Keratinocyte (primary cell): Measurements from ENCODE around the gene FLT3.

Source experiments
- CTCF ChIP-seq, 3 experiments: IDR thresholded peaks in 1 of 3; conservative IDR thresholded peaks in 1 of 3; optimal IDR thresholded peaks in 1 of 3; 2 replicates in 2 of 3; 3 replicates in 1 of 3; pipeline versions ENCODE3 to v1.5.1; 2011; ENCODE audit warnings: low read length in 3 of 3, mild to moderate bottlenecking in 3 of 3, moderate library complexity in 2 of 3, control low read depth in 1 of 3, inconsistent platforms in 1 of 3; ENCODE audit not compliant: insufficient read depth in 2 of 3; ENCODE audit errors: extremely low read depth in 1 of 3
- EZH2 ChIP-seq: IDR thresholded peaks from one replicate; pipeline ENCODE4 v1.6.1; 2012; ENCODE audit warnings: inconsistent platforms, mild to moderate bottlenecking, low read length, moderate library complexity

GRCh38 chr13:28128030-28128429, 27.7 kb upstream of the FLT3 start:
- TF ChIP-seq CTCF (optimal IDR thresholded peaks at IDR 0.05 in 1 of 3, IDR thresholded peaks at IDR 0.05 in 1 of 3, conservative IDR thresholded peaks at IDR 0.05 in 1 of 3; ENCODE audit: extremely low read depth in 1 of 3, insufficient read depth in 2 of 3, low read length in 3 of 3) (no peak), EZH2 (no peak)
